ENCODE data around the gene GDPD2. TPM values are rescaled to one million over a fixed set of nuclear protein-coding genes. Genes with fewer than 3 reads are reported as not detected.

The GDPD2 gene
- total RNA-seq, 1 donor, result not detected

DNA sequence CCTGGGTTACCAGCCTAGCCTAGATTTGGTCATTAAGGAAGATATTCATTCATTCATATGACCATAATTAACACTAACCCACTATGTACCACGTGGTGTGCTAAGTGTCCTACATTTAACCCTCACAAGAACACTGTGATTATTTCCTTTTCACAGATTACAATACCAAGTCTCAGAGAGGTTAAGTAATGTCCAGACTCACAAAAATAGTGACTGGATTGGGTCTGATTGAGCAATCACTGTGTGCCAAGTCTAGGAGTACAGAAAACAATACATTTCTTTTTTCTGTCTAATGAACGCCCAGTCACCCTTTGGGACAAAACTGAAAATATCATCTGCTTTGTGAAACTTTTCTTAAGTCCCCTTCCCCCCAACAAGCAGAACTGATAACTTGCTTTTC lies 13.9 kb downstream of the GDPD2 start:
- H3K4me3 ChIP-seq (ENCODE audit: low read depth, low read length), result no peak overlapping the region
- TF ChIP-seq CTCF (IDR thresholded peaks at IDR 0.05; ENCODE audit: insufficient read depth, low read depth, low read length), result no peak
- DNase-seq (ENCODE audit: low read depth), result no peak

DNA sequence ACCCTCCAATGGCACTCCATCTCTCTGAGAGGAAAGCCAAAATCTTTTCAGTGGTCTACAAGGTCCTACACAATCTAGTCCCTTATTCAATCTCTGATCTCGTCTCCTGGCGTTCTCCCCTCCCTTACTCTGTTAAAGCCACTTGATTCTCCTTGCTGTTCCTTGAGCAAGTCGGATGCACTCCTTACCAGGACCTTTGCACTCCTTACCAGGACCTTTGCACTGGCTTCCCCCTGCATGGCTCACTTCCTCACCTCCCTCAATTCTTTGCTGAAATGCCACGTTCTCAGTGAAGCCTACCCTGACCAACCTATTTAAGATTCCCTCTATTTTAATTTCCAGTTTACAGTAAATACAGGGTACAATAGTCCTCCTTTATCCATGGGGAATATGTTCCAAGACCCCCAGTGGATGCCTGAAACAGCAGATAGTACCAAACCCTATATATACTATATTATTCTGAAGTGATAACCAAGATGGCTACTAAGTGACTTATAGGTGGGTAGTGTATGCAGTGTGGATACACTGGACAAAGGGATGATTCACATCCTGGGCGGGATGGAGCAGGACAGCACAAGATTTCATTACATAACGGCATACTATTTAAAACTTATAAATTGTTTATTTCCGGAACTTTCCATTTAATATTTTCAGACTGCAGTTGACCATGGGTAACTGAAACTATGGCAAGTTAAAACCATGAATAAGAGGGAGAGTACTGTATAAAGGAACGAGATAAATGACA lies 15.0 kb downstream of the GDPD2 start:
- no peak overlapping the region for H3K4me3 ChIP-seq (ENCODE audit: low read depth, low read length)
- TF ChIP-seq CTCF (IDR thresholded peaks at IDR 0.05; ENCODE audit: insufficient read depth, low read depth, low read length), result no peak
- DNase-seq (ENCODE audit: low read depth), result no peak

DNA sequence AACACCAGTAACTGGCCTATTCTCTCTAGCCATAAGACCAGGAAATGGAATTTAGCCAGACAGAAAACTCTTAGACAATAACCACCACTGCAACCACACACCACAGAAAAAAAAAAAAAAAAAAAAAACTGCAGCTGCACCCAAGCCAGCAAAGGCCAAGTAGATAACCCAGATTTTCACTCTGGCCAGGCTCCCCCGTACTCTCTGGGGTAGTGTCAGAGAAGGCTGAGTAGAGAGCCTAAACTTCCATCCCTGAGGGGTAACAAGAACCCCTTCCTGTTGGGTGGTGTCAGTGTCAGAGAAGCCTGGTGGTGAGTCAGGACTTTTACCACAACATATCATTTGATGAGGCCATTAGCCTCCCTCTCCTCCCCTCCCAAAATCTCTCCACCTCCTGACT lies 15.9 kb downstream of the GDPD2 start:
- H3K4me3 ChIP-seq (ENCODE audit: low read depth, low read length), result no peak overlapping the region
- TF ChIP-seq CTCF (IDR thresholded peaks at IDR 0.05; ENCODE audit: insufficient read depth, low read depth, low read length), result no peak
- DNase-seq (ENCODE audit: low read depth), result no peak

- no peak for DNase-seq (ENCODE audit: low read depth)
- TF ChIP-seq CTCF (IDR thresholded peaks at IDR 0.05; ENCODE audit: insufficient read depth, low read depth, low read length), result no peak
- H3K4me3 ChIP-seq (ENCODE audit: low read depth, low read length), result no peak overlapping the region
Observed at GRCh38 chrX:70442224-70442623, 19.1 kb downstream of the GDPD2 start.

GRCh38 chrX:70444326-70444945 lies 21.3 kb downstream of the GDPD2 start, which contains the start of gene DLG3:
Gene DLG3 (plus strand): TSS chrX:70444835. CDS start chrX:70445202, 367 bp downstream.
- peak; percentile 31 for DNase-seq (ENCODE audit: low read depth)
- H3K4me3 ChIP-seq (ENCODE audit: low read depth, low read length), result no peak within 1 kb of the TSS
- no peak for TF ChIP-seq CTCF (IDR thresholded peaks at IDR 0.05; ENCODE audit: insufficient read depth, low read depth, low read length)

GRCh38 chrX:70444946-70445656 lies 22.0 kb downstream of the GDPD2 start:
- no peak for DNase-seq (ENCODE audit: low read depth)
- no peak overlapping the region for H3K4me3 ChIP-seq (ENCODE audit: low read depth, low read length)
- TF ChIP-seq CTCF (IDR thresholded peaks at IDR 0.05; ENCODE audit: insufficient read depth, low read depth, low read length), result no peak
